Measurements from ENCODE around the gene GRID2IP.
A peak's percentile ranks its signal among the peaks of the same experiment; 100 is the strongest.
"Not testable (repeated sequence)": the region's sequence is repeated elsewhere in the genome, so short reads cannot be mapped to it uniquely, and the experiment has no call there.

GRID2IP gene
- long read RNA-seq, donor 1 = 0 reads
- long read RNA-seq, donor 2 = 0 reads
- long read RNA-seq, donor 3 = 0 reads
- long read RNA-seq, donor 4 = 0 reads
- long read RNA-seq, donor 5 = 0 reads
- long read RNA-seq, donor 6, partial matches to known transcripts = 124 of 144 reads
- long read RNA-seq, donor 6, other reads (novel, unspliced or antisense) = 20 of 144 reads
- long read RNA-seq, donor 7 = 0 reads
- long read RNA-seq, donor 8 = 0 reads

GRCh38 chr7:6551016-6551511 lies at the start of gene GRID2IP:
TSS of gene GRID2IP (minus strand) at chr7:6551461. CDS start at chr7:6551436, 25 bp downstream.
- DNase-seq = no peak

GRCh38 chr7:6600093-6600492 lies 48.8 kb upstream of the GRID2IP start:
- DNase-seq = no peak

- no peak for DNase-seq
Observed at GRCh38 chr7:6590645-6591110, 39.4 kb upstream of the GRID2IP start.

- DNase-seq = peak; percentile 93
Observed at GRCh38 chr7:6589829-6590644, 38.8 kb upstream of the GRID2IP start, which contains the start of gene INTS15. TSS of gene INTS15 (plus strand) at chr7:6590021. CDS start at chr7:6590284, 263 bp downstream.

GRCh38 chr7:6589151-6589828 lies 38.0 kb upstream of the GRID2IP start:
- DNase-seq = no peak

- no peak for DNase-seq
Observed at GRCh38 chr7:6588566-6588965, 37.3 kb upstream of the GRID2IP start.

GRCh38 chr7:6585746-6586432 lies 34.6 kb upstream of the GRID2IP start:
- DNase-seq = not testable (repeated sequence)

GRCh38 chr7:6579446-6579845 lies 28.2 kb upstream of the GRID2IP start:
- DNase-seq = no peak

GRCh38 chr7:6578114-6579084 lies 27.1 kb upstream of the GRID2IP start:
- no peak for DNase-seq

- peak; percentile 87 for DNase-seq
Observed at GRCh38 chr7:6577369-6578113, 26.3 kb upstream of the GRID2IP start, which contains the start of gene ZDHHC4. TSS of gene ZDHHC4 (plus strand) at chr7:6577454. CDS start at chr7:6580562, 3,108 bp downstream.

GRCh38 chr7:6576867-6577368 lies 25.7 kb upstream of the GRID2IP start:
- DNase-seq = not testable (repeated sequence)

- no peak for DNase-seq
Observed at GRCh38 chr7:6576024-6576866, 25.0 kb upstream of the GRID2IP start.

- no peak for DNase-seq
Observed at GRCh38 chr7:6575281-6576023, 24.2 kb upstream of the GRID2IP start.

- no peak for DNase-seq
Observed at GRCh38 chr7:6571160-6571779, 20.0 kb upstream of the GRID2IP start.

- no peak for DNase-seq
Observed at GRCh38 chr7:6567886-6568285, 16.6 kb upstream of the GRID2IP start.

- no peak for DNase-seq
Observed at GRCh38 chr7:6565655-6566054, 14.4 kb upstream of the GRID2IP start.

- no peak for DNase-seq
Observed at GRCh38 chr7:6563936-6564770, 12.9 kb upstream of the GRID2IP start.
